Bronchial epithelial cell (primary cell): Measurements from ENCODE around the gene R3HDM2. TPM values are rescaled to one million over a fixed set of nuclear protein-coding genes. Genes with fewer than 3 reads are reported as not detected.

ENCODE experiments used
- DNase-seq: peaks from one replicate; pipeline ENCODE4 v3.0.0-alpha.2; 2010; ENCODE audit warnings: low read depth
- FAIRE-seq: peaks from 2 replicates; lab custom pipeline; 2011; peaks lifted over from hg19 to GRCh38; lab: Jason Lieb, UNC
- H3K27me3 ChIP-seq: 2 replicates; pipeline ENCODE4 v1.5.1; 2011; ENCODE audit warnings: low read length; ENCODE audit not compliant: control insufficient read depth, insufficient read depth
- H3K36me3 ChIP-seq: 2 replicates; pipeline ENCODE4 v1.5.1; 2011; ENCODE audit warnings: low read length; ENCODE audit not compliant: control insufficient read depth, insufficient read depth
- H3K4me3 ChIP-seq: 2 replicates; pipeline ENCODE4 v1.5.1; 2011; ENCODE audit warnings: mild to moderate bottlenecking, low read depth, low read length, control low read depth
- CTCF ChIP-seq: IDR thresholded peaks from 2 replicates; pipeline ENCODE4 v1.5.1; 2011; ENCODE audit warnings: mild to moderate bottlenecking, moderate library complexity, low read length, control low read depth, inconsistent platforms; ENCODE audit not compliant: insufficient read depth, severe bottlenecking
- total RNA-seq: library from RNA; depleted of rRNA; stranded (reverse); fragments of >200 nt; gene quantifications from 2 replicates; pipeline ENCODE4 v1.2.1, GENCODE V29; 2014

R3HDM2 gene
- total RNA-seq, 1 donor from 2014 or later, result 5.5 TPM

GRCh38 chr12:57242691-57243454, 188.0 kb downstream of the R3HDM2 start:
- no peak for FAIRE-seq
- Histone ChIP-seq H3K4me3 (peak overlapping the region; percentile 35), H3K27me3 (peaks cover 6% of the 10 kb centered on the region), H3K36me3 (no peaks in the 10 kb centered on the region)
- TF ChIP-seq CTCF, result peak; percentile 73
- peak; percentile 42 for DNase-seq

GRCh38 chr12:57242329-57242690, 188.5 kb downstream of the R3HDM2 start:
- Histone ChIP-seq H3K27me3 (peaks cover 6% of the 10 kb centered on the region), H3K36me3 (no peaks in the 10 kb centered on the region), H3K4me3 (no peak overlapping the region)
- no peak for DNase-seq
- FAIRE-seq, result no peak
- TF ChIP-seq CTCF, result no peak

- DNase-seq, result no peak
Observed at GRCh38 chr12:57241402-57242310, 189.2 kb downstream of the R3HDM2 start.

GRCh38 chr12:57240926-57241401, 189.9 kb downstream of the R3HDM2 start:
- no peak for FAIRE-seq
- Histone ChIP-seq H3K36me3 (no peaks in the 10 kb centered on the region), H3K4me3 (peak overlapping the region; percentile 55), H3K27me3 (peaks cover 6% of the 10 kb centered on the region)
- no peak for DNase-seq
- no peak for TF ChIP-seq CTCF

More at GRCh38 chr12:57241402-57242310, 189.2 kb downstream of the R3HDM2 start:
- Histone ChIP-seq H3K4me3 (no peak overlapping the region), H3K36me3 (no peaks in the 10 kb centered on the region), H3K27me3 (peaks cover 6% of the 10 kb centered on the region)
- no peak for TF ChIP-seq CTCF
- no peak for FAIRE-seq

GRCh38 chr12:57240066-57240921, 190.5 kb downstream of the R3HDM2 start:
- peaks cover 6% of the 10 kb centered on the region for H3K27me3 ChIP-seq
- H3K36me3 ChIP-seq, result peaks cover 1% of the 10 kb centered on the region
- H3K4me3 ChIP-seq, result peak overlapping the region; percentile 55
- DNase-seq (peak; percentile 49), FAIRE-seq (no peak)
- no peak for TF ChIP-seq CTCF
